Stimulated activated CD8-positive, alpha-beta memory T cell treated with anti-CD3 and anti-CD28 coated beads, Interleukin-7, amount 100 ng/mL, for 1 hour (primary cell): ENCODE measurements around the gene GPR26.

Source experiments
- DNase-seq, 2 donors: peaks; one replicate each; pipeline ENCODE4 v3.0.0-alpha.2; 2020; ENCODE audit warnings: low read depth in 2 of 2

Gene GPR26

DNA sequence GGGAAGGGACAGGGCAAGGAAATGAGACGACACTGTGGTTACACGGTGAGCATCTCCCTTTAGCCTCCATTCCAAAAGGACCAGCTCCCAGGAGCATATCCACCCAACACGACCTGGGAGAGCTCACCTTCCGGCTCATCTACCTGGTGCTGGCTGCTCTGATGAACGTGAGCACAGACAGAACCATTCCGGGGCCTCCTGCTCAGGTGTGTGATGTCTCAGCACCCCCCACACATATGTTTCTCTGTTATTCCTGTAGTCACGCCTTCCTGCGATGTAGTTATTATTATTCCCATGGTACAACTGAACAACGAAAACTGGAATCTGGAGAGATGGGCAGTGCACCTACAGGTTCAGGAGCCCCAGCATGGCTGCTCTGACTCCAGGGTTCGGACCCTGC, 20.5 kb upstream of the GPR26 start:
- no peak for DNase-seq

DNA sequence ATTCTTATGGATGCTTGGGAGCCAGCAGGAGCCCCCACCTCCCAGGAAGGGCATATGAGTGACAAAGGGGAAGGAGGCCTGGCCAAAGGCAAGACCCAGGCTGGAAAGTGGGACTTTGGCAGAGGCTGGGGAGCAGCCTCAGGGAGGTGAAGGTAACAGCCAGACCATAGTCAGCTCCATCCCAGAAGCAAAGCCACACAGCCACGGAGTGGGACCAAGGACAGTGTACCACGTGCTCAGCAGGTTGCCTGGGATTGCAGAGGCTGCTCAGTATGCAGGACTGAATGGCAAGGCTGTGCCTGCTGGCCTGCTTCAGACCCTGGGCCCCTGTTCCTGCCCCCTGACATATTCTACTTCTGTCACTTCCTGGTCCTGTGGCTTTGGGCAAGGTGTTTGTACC, 17.6 kb upstream of the GPR26 start:
- DNase-seq, result no peak

DNA sequence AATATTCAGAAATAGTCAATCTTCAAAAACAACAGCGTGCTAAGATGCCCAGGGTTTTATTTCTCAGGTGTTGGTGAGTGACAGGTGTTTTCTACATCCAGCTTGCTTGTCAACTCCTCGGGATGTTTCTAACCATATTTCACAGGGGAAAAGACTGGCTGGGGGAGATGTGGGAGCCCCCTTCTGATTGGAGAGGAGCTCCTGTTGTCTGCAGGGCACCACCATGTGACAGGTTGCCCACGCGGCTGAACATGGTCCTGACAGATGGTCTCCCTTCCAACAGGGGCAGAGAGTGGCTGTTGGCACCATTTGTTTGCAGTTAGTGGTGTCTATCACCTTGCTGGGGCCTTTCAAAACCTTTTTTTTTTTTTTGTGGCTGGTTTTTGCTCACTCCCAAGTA, 16.5 kb upstream of the GPR26 start:
- no peak for DNase-seq

DNA sequence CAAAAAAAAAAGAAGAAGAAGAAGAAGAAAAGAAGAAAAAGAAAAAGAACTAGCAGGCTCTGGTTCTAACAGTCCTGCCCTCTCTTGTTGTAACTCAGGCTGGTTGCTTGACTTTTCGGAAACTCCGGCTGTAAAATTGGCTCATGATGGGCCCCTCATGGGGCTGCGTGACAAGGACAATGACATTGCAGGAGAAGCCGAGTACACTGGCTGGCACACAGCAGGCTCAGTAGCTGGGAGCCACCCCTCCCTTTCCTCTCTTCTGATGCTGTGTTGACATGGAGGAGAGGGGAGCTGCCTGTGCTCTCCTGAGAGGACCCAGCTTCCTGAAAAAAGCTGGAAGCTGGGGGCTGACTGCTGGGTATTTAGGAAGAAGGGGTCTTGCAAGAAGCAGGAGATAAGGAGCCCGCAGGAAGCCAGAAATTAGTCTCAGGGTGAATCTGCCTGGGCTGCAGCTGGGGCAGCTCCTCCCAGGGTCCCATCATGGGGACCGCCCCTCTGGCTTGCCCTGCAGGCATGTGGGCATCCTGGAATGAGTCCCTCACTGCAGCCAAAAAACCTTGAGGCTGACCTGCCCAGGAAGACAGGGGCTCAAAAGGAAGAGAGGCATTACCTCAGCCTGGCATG, 14.6 kb upstream of the GPR26 start:
- no peak for DNase-seq

DNA sequence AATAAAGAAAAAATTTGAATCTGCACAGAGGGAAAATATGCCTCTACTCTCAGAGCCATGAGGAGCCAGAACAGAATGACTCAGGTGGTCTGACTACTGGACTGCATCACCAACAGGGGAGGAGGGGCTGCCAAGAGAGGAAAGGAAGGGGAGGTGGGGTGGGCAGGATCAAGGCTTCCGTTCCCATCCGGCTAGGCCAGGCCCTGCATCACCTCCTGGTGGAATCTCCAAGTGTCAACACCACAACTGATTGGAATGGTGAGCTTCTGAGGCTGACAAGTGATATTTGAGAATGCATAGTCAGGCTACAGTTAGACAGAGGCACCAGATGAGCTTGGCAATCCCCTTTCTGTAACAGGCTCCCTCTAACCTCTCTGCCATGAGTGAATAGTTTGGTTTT, 10.4 kb upstream of the GPR26 start:
- no peak for DNase-seq

DNA sequence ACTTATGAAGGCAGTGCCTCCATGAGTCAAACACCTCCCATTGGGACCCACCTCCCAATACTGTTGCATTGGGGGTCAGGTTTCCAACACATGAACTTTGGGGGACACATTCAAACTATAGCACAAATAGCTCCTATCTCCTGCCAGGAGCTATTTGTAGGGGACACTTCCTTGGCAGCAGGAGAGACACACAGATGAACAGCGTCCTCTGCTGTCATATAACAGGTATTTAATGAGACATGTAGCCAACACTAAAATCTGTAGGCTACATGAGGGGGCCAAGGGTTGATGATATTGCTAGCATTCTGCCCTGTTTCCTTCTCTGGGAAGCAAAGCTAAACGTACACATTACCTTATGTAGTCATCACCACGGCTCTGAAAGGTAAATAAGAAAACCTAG, 2.6 kb upstream of the GPR26 start:
- no peak for DNase-seq

DNA sequence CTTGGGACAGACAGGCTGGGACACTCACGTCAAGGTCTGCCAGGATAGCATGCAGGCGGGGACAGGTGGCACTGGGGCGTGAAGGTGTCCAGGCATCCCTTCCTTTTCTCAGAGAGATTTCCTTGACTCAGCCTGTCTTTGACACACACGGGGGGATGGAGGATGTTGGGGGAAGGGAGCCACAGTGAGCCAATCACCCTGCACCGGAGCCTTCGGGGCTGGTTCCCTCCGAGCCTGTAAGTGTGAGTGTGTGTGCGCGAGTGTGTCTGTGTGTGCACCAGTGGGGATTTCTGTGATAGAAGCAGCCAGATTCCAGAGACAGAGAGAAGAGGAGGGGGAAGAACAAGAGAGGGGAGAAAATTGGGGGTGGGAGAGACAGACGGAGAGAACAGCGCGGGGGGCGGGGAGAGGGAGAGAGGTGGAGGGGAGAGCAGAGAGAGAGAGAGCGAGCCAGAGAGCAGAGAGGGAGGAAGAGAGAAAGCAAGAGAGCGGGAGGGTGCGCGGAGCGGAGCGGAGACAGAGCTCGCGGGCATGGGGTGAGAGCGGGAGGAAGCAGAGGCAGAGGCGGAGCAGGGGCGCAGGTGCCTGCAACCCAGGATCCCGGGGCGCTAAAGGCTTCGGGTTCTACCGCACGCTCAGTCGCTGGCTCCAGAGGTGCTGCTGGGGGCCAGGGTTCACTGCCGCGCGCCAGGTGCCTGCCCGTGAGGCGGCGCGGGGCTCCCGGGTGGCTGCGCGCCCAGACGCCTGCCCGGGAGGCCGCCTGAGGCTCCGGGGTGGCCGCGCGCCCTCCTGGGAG, 466 bp upstream of the GPR26 start:
- DNase-seq, result no peak

DNA sequence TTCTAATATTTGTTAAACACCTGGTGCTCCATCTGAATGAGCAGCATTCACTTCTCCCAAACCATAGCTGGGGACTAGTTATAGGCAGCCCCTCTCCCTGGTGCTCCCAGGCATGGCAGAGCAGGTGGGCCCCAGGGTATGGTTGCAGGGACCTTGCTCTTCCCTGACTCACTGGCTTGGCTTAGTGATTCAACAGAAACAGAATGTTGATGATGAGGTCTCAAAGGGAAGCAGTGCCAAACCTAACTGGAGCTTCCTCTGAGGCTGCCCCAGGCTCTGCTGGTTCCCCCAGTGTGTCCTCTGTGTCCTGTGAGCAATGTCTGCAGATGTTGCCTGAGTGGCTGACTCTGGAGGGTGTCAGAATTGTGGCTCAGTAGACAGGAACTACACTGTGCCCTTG, 3.7 kb downstream of the GPR26 start:
- DNase-seq, result no peak

DNA sequence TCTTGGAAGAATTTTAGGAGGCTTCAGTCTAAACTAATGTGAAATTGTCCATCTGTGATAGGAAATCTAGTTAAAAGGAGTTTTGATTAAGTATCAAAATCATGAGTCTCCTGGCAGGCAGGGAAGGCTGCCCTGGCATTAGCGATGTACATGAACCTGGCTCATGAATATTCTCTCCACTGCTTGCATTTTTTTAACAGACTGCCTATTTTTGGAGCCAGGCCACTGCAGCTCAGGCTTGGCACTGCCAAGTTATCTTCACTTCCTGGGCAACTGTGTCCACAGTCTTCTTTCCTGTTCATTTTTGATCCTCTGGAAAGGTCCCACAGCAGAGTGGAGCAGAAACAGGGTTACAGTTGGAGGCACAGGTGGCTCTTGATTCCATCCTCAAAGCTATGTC, 7.0 kb downstream of the GPR26 start:
- DNase-seq, result no peak

DNA sequence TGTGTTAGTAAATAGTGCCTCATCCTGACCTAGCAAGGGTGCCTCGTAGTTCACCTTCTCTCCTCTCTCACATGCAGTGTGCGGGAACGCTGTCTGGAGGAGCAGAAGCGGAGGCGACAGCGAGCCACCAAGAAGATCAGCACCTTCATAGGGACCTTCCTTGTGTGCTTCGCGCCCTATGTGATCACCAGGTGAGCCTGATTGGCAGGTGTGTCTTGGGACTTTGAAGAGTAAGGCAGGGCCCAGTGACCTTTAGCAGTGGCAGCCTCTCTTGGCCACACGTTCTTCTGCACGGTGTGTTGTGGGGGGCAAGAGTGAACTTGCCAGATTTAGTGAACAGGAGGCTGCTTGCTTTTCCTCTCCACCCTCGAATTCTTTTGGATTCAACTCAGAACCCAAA, 8.6 kb downstream of the GPR26 start:
- no peak for DNase-seq

DNA sequence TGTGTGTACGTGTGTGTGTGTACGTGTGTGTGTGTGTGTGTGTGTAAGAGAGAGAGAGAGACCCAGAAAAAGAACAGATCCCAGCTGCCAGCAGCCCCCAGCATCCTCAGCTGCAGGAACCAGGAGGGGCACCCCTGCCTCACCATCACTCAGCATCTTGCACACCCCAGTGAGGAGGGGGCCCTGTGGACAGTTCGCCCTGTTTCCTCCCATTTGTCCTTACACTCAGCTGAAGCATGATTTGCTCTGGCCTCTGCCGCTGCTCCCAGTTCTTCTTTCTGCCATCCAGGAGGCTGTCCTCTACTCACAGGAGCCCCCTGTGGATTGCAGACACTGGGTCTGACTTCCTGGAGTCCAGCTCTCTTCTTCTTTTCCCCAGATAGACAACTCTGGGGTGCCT, 9.7 kb downstream of the GPR26 start:
- DNase-seq, result no peak

DNA sequence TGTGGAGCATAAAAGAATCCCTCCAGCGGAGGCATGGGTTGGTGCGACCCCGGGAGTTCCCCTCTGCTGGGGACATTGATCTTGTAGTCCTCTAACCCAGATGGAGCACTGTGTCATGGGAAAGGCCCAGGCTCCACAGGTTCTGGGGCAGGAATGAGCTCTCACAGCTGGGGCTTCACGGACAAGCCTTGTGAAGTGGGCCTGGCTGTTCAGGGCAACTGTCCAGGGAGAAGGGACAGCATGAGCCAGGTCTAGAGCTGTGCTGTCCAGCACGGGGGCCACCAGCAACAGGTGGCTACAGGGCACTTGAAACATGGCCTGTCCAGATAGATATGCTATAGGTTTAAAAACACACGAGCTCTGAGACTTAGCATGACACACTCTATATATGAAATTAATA, 11.4 kb downstream of the GPR26 start:
- DNase-seq, result no peak

DNA sequence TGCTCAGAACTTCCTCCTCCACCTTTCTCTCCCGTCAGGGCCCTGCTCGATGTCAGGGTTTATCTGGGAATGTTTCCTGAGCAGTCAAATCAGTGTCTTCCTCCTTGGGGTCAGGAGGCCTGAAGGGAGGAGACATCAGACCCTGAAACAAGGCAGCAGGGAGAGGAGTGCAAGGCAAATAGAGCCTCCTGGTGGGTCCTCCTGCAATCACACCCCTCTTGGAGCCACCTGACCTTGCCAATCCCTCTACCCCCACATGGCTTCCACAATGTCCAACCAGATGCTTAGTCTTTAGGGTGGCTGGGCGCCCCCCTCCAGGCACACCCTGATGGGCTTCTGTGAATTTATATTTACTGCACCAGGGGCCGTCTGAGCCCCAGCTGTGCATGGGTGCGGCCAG, 12.2 kb downstream of the GPR26 start:
- DNase-seq, result no peak

DNA sequence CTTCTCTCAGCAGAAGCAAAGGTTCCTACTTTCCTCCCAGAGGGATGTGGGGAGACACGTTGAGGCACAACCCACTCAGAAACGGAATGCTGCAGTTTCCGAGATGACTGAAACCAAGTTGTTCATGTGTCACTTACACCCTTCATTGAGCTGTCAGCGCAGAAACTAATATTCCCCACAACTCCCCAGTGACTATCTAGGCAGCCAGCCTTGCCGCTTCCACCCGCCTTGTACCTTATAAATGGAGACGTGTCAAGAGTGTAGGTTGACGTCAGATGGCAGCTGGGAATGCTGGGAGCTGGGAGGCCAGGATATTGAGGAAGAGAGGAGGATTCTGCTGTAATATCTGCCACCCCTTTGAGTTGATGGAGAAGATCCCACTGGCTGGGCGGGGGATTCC, 15.1 kb downstream of the GPR26 start:
- no peak for DNase-seq

DNA sequence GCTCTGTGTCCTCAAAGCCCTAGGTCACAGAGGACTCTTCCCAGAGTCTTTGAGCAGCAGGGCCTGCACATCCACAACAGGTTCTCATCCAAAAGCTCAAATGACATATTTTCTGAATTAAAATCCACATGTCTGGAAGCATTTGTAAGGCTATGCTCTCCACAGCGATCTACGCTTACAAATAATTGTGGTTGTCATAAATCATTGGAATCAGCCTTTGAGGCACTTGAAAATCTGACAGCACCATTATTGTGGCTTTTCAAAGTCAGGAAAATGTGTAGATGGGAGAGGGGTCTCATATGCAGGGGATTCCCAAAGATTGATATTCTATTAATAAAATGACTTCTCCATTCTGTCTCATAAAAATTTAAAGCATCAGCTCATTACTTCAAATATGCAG, 16.3 kb downstream of the GPR26 start:
- DNase-seq, result no peak

DNA sequence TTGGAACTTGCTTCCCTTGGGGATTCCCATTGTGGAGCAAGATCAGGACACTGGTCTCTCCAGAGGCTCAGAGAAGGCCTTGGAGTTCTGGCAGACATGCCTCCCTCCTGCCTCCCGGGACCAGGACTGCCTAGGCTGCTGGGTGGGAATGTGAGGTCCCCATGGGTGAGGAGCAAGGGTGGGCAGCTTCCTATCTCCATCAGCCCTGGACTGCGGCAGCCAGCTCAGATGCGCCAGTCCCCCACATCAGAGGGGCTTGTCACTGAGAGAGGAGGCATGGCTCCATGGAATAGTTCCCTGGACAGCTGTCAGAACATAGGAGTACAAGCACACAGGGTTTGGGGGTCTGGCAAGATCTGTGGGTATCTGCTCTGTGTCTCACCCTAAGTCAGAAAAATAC, 17.3 kb downstream of the GPR26 start:
- no peak for DNase-seq

DNA sequence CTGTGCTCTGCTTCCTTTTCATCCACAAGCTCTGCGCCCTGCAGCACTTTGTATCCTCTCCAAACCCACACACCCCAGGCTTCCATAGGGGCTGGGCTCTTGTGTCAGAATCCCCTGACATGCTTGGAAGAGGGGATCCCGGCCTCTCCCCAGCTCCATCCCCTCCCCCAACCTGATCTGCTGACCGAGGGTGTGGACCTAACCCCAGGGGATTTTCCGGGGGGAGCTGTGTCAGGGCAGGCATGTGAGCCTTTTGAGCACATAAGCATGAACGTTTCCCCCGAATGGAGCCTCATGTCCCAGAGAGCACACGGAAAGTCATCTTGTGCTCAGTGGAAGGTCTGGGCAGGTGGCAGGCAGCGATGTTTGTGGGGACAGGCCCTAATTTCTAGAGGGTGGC, 17.7 kb downstream of the GPR26 start:
- DNase-seq, result no peak

DNA sequence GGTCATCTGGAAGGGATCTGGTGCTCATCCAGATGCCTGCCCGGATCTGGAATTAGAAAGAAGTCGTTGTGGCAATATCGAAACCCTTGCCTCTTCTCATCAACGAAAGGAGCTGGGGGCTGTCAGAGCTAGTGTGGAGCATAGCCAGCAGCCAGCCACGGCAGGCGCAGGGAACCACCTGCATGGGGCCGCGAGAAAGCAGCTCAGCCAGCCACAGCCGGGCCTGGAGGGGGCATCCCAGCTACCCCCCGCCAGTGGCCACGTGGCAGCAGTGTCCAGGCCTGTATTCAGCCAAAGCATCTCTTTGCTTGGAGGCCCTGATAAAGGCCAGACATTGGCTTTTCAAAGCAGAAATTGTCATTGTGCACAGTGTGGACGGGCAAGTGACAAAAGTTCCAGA, 19.1 kb downstream of the GPR26 start:
- no peak for DNase-seq

DNA sequence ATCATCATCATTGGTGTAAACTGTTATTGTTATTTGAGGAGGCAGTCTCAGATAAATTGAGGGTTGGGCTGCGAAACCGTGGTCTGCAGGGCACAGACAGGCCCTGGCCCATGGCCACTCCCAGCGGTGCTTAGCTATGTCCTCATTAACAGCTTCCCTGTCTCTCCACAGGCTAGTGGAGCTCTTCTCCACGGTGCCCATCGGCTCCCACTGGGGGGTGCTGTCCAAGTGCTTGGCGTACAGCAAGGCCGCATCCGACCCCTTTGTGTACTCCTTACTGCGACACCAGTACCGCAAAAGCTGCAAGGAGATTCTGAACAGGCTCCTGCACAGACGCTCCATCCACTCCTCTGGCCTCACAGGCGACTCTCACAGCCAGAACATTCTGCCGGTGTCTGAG, 21.6 kb downstream of the GPR26 start:
- DNase-seq, result no peak

DNA sequence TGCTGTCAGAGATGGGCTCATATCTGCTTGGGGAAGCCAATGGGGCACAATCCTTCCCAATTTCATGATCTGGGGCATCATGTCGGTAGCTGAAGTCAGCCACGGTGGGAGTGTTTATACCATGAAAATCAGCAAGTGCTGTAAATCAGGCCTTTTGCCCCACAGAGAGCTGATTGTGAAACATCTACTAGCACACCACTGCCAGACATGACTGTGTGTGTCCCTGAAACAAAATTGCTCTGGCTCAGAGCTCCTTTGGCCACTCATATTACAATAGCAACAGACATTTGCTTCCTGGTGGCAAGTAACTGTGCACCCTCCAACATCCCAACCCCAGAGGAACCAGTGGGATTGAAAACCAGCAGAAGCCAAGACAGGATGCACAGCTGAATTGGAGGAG, 23.7 kb downstream of the GPR26 start:
- DNase-seq, result no peak

DNA sequence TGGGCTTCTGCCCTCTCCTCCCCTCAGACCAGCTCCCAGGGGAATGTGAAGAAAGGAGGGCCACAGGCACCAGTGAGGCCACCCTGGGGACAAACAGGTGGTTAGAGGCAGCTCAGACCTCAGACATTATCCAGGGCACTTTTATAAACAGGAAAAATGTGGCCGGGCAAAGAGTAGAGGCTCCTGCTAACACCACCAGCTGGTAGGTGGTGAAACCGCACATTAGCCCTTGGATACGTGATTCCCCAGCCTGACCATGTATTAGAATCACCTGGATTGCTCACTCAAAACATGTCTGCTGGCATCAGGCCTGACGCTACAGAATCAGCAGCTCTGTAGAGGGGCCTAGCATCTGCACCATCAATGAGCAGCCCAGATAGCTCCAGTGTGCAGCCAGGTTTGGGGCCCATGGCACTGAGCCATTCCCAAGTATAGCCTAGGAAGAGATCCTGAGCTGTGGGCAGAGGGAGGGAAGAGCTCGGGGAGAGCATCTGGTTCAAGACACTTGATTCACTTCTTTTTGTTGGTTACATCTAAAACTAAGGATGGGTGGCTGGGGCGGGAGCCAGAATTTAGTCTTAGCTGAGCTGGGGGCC, 37.1 kb downstream of the GPR26 start:
- no peak for DNase-seq

DNA sequence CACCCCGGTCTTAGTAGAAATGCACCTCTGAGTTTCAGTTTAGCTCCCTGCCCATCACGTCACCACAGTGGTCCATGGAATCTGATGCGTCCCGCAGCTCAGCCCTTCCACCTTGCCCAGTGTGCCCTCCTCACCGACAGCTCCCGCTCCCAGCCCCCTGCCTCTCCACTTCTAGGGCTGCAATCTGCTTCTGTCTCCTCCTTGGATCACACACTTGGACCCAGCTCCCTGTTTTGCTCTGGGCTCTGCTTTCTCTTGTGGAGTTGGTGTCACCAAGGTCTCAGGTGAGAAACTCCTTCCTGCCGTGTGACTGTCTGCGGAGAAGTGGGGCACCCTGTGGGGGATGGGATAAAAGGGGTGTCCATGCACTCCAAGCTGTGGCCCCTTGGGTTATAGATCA, 37.9 kb downstream of the GPR26 start:
- no peak for DNase-seq

DNA sequence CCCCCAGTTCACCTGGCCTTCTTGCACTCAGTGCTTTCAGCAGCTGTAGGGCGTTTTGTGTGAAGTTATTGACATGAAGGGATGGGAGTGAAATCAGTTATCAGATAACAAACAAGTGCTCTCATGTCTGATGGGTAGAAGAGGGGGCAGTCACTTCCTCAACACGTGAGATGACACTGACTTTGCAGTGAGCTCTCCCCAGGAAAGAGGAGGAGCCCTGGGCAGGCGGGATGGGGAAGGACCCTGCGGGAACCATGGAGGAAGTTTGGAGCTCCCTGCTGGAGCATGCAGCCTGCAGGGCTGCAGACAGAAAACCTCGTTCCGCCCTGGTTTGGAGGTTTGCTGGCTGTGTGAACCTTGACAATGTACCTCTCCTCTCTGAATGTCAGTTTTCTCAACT, 38.7 kb downstream of the GPR26 start:
- DNase-seq, result no peak

DNA sequence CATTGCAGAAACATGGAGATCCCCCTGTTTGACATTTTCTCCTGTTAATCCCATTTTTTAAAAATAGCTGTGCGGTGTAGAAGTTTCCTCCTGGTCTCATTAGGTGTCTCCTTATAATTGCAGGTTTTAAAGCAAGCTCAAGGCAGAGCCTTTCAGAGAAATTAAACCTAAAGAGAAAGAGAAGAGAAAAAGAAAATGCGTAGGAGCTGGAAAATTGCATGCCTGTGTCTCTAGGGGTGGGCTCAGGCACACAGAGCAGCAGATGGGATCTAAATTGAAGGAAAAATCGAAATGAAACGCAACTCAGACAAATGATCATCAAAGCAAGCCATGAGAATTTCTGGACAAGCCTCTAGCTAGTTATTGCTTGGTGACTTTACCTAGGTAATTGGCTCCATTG, 40.1 kb downstream of the GPR26 start:
- no peak for DNase-seq
